Nephron progenitor cell (in vitro differentiated cells): ENCODE results near the gene IMPA2.
A peak's percentile ranks its signal among the peaks of the same experiment; 100 is the strongest.

ENCODE experiments used
- DNase-seq: peaks from one replicate; pipeline ENCODE4 v3.0.0; 2021
- H3K27ac Mint-ChIP-seq: 2 replicates; pipeline ENCODE4 v1.8.0; 2021; ENCODE audit warnings: mild to moderate bottlenecking, moderate library complexity, mixed read lengths
- H3K27me3 Mint-ChIP-seq: 2 replicates; pipeline ENCODE4 v1.8.0; 2021; ENCODE audit warnings: mild to moderate bottlenecking, low read depth, mixed read lengths; ENCODE audit not compliant: poor library complexity
- H3K36me3 Mint-ChIP-seq: 2 replicates; pipeline ENCODE4 v1.8.0; 2021; ENCODE audit warnings: low read depth, mixed read lengths
- H3K4me1 Mint-ChIP-seq: 2 replicates; pipeline ENCODE4 v1.8.0; 2021; ENCODE audit warnings: mixed read lengths
- H3K4me3 Mint-ChIP-seq: 2 replicates; pipeline ENCODE4 v1.8.0; 2021; ENCODE audit warnings: mild to moderate bottlenecking, moderate library complexity, mixed read lengths
- H3K9me3 Mint-ChIP-seq: 2 replicates; pipeline ENCODE4 v1.8.0; 2021; ENCODE audit warnings: mild to moderate bottlenecking, moderate library complexity, mixed read lengths
- CTCF ChIP-seq: fragments of 200-600 bp; sonication (generic); IDR thresholded peaks from 2 replicates; pipeline ENCODE4 v1.5.0; 2021; ENCODE audit warnings: antibody characterized with exemption

Gene IMPA2

GRCh38 chr18:11995445-11996189, 14.3 kb downstream of the IMPA2 start:
- Mint-ChIP-seq H3K4me1 (peaks cover 79% of the 10 kb centered on the region), H3K27me3 (no peaks in the 10 kb centered on the region), H3K27ac (no peak overlapping the region), H3K36me3 (peaks cover 10% of the 10 kb centered on the region), H3K4me3 (no peak overlapping the region), H3K9me3 (no peaks in the 10 kb centered on the region)
- TF ChIP-seq CTCF: peak; percentile 65
- DNase-seq: peak; percentile 65

- Mint-ChIP-seq H3K27me3 (no peaks in the 10 kb centered on the region), H3K4me1 (peaks cover 72% of the 10 kb centered on the region), H3K36me3 (peaks cover 12% of the 10 kb centered on the region), H3K27ac (no peak overlapping the region), H3K9me3 (no peaks in the 10 kb centered on the region), H3K4me3 (no peak overlapping the region)
- no peak for TF ChIP-seq CTCF
- no peak for DNase-seq
Observed at GRCh38 chr18:11996190-11996754, 15.0 kb downstream of the IMPA2 start.

GRCh38 chr18:11996907-11997306, 15.6 kb downstream of the IMPA2 start:
- Mint-ChIP-seq H3K36me3 (peaks cover 14% of the 10 kb centered on the region), H3K4me1 (peaks cover 68% of the 10 kb centered on the region), H3K27me3 (no peaks in the 10 kb centered on the region), H3K9me3 (no peaks in the 10 kb centered on the region), H3K27ac (no peak overlapping the region), H3K4me3 (no peak overlapping the region)
- no peak for TF ChIP-seq CTCF
- DNase-seq: no peak

GRCh38 chr18:11997466-11997865, 16.2 kb downstream of the IMPA2 start:
- no peak overlapping the region for H3K4me3 Mint-ChIP-seq
- peaks cover 63% of the 10 kb centered on the region for H3K4me1 Mint-ChIP-seq
- no peaks in the 10 kb centered on the region for H3K27me3 Mint-ChIP-seq
- TF ChIP-seq CTCF: no peak
- DNase-seq: no peak
- H3K27ac Mint-ChIP-seq: peak overlapping the region; percentile 27
- H3K36me3 Mint-ChIP-seq: peaks cover 14% of the 10 kb centered on the region
- H3K9me3 Mint-ChIP-seq: no peaks in the 10 kb centered on the region

- TF ChIP-seq CTCF: no peak
- Mint-ChIP-seq H3K27ac (peak overlapping the region; percentile 83), H3K9me3 (no peaks in the 10 kb centered on the region), H3K4me1 (peaks cover 58% of the 10 kb centered on the region), H3K4me3 (no peak overlapping the region), H3K27me3 (no peaks in the 10 kb centered on the region), H3K36me3 (peaks cover 14% of the 10 kb centered on the region)
- DNase-seq: no peak
Observed at GRCh38 chr18:11998193-11998592, 16.9 kb downstream of the IMPA2 start.

- no peak for TF ChIP-seq CTCF
- DNase-seq: no peak
- peaks cover 55% of the 10 kb centered on the region for H3K4me1 Mint-ChIP-seq
- no peaks in the 10 kb centered on the region for H3K27me3 Mint-ChIP-seq
- peaks cover 10% of the 10 kb centered on the region for H3K36me3 Mint-ChIP-seq
- H3K27ac Mint-ChIP-seq: no peak overlapping the region
- H3K9me3 Mint-ChIP-seq: no peaks in the 10 kb centered on the region
- no peak overlapping the region for H3K4me3 Mint-ChIP-seq
Observed at GRCh38 chr18:11999429-11999828, 18.1 kb downstream of the IMPA2 start.
